ENCODE measurements around the gene DGKB.

Gene DGKB

GRCh38 chr7:14377646-14378266 is 524.8 kb downstream of the DGKB start:
- no peak for TF ChIP-seq ZC3H10 (CRISPR knock-in tag; IDR thresholded peaks at IDR 0.05)
- TF ChIP-seq ZFP30 (CRISPR knock-in tag; IDR thresholded peaks at IDR 0.05): no peak
- no peak for TF ChIP-seq BACH2 (CRISPR knock-in tag; IDR thresholded peaks at IDR 0.05; ENCODE audit: borderline replicate concordance)
- TF ChIP-seq CSRNP3 (CRISPR knock-in tag; IDR thresholded peaks at IDR 0.05): no peak
- TF ChIP-seq ZNF70 (CRISPR knock-in tag; IDR thresholded peaks at IDR 0.05): no peak
- no peak for TF ChIP-seq CSDC2 (CRISPR knock-in tag; IDR thresholded peaks at IDR 0.05)
- TF ChIP-seq TCF4 (CRISPR knock-in tag; IDR thresholded peaks at IDR 0.05; ENCODE audit: borderline replicate concordance): no peak
- TF ChIP-seq PPARA (CRISPR knock-in tag; IDR thresholded peaks at IDR 0.05; ENCODE audit: borderline replicate concordance): no peak
- no peak for TF ChIP-seq ESRRG (CRISPR knock-in tag; IDR thresholded peaks at IDR 0.05)
- no peak for TF ChIP-seq ZFP3 (CRISPR knock-in tag; IDR thresholded peaks at IDR 0.05)
- TF ChIP-seq ARNTL (CRISPR knock-in tag; IDR thresholded peaks at IDR 0.05; ENCODE audit: borderline replicate concordance, low read depth): no peak
- TF ChIP-seq ZNF8 (CRISPR knock-in tag; IDR thresholded peaks at IDR 0.05): no peak
- no peak for TF ChIP-seq GLIS3 (CRISPR knock-in tag; IDR thresholded peaks at IDR 0.05)
- no peak for TF ChIP-seq TOX (CRISPR knock-in tag; IDR thresholded peaks at IDR 0.05; ENCODE audit: borderline replicate concordance)
- no peak for TF ChIP-seq TSHZ2 (CRISPR knock-in tag; IDR thresholded peaks at IDR 0.05)
- no peak for TF ChIP-seq OSR1 (CRISPR knock-in tag; IDR thresholded peaks at IDR 0.05)
- no peak for TF ChIP-seq ISL1 (CRISPR knock-in tag; IDR thresholded peaks at IDR 0.05)
- no peak for TF ChIP-seq RARB (CRISPR knock-in tag; IDR thresholded peaks at IDR 0.05)
- no peak for TF ChIP-seq POU6F1 (CRISPR knock-in tag; IDR thresholded peaks at IDR 0.05; ENCODE audit: borderline replicate concordance, low read depth)
- no peak for TF ChIP-seq PATZ1 (CRISPR knock-in tag; IDR thresholded peaks at IDR 0.05; ENCODE audit: borderline replicate concordance)
- no peak for ATAC-seq

- no peak for ATAC-seq
Observed at GRCh38 chr7:14376711-14377110, 525.8 kb downstream of the DGKB start.

More at GRCh38 chr7:14376711-14377110, 525.8 kb downstream of the DGKB start:
- TF ChIP-seq POU6F1 (CRISPR knock-in tag; IDR thresholded peaks at IDR 0.05; ENCODE audit: borderline replicate concordance, low read depth): no peak
- no peak for TF ChIP-seq RARB (CRISPR knock-in tag; IDR thresholded peaks at IDR 0.05)
- no peak for TF ChIP-seq OSR1 (CRISPR knock-in tag; IDR thresholded peaks at IDR 0.05)
- TF ChIP-seq CSDC2 (CRISPR knock-in tag; IDR thresholded peaks at IDR 0.05): no peak
- TF ChIP-seq CREB5 (CRISPR knock-in tag; IDR thresholded peaks at IDR 0.05; ENCODE audit: low read depth): no peak

Measured in SK-N-SH treated with all-trans-retinoic acid at 6 μM for 48 hours (cell line).